AG04450 (cell line): ENCODE measurements around the gene HMG20B. TPM values are rescaled to one million over a fixed set of nuclear protein-coding genes. Genes with fewer than 3 reads are reported as not detected.

Experiments
- CTCF ChIA-PET: fragments of 300-600, 350-600 bp; formaldehyde crosslinking; extraction: SDS; loops from one replicate; lab custom pipeline; 2022; ENCODE audit warnings: antibody characterized with exemption, inconsistent platforms; lab: Charles Lee
- POLR2A ChIA-PET: fragments of 350-600 bp; formaldehyde crosslinking; extraction: SDS; loops from one replicate; lab custom pipeline; 2021; ENCODE audit warnings: antibody characterized with exemption, inconsistent platforms; lab: Yijun Ruan, JAX
- DNase-seq: peaks from one replicate; pipeline ENCODE4 v3.0.0-alpha.2; 2011; ENCODE audit warnings: low read depth, low spot score
- H3K27ac ChIP-seq: one replicate; pipeline ENCODE4 v1.5.1; 2012; ENCODE audit warnings: low read depth, low read length, control low read depth
- H3K27me3 ChIP-seq: one replicate; pipeline ENCODE4 v1.6.0; 2012; ENCODE audit warnings: low read length; ENCODE audit not compliant: control insufficient read depth, insufficient read depth
- H3K4me3 ChIP-seq: 2 replicates; pipeline ENCODE4 v1.5.1; 2011; ENCODE audit warnings: mild to moderate bottlenecking, low read depth, low read length, control low read depth
- H3K9me3 ChIP-seq: 2 replicates; pipeline ENCODE4 v1.5.1; 2012; ENCODE audit warnings: low read length; ENCODE audit not compliant: control insufficient read depth, insufficient read depth
- CTCF ChIP-seq: IDR thresholded peaks from 2 replicates; pipeline ENCODE4 v1.5.1; 2011; ENCODE audit warnings: low read depth, low read length, control low read depth, inconsistent platforms
- polyA plus RNA-seq: library from polyadenylated mRNA; depleted of rRNA; stranded (reverse); fragments of >200 nt; gene quantifications from 2 replicates; pipeline ENCODE4 v1.2.3, GENCODE V29; 2011; rRNA removed
- small RNA-seq: library from RNA; depleted of rRNA; stranded (forward); fragments of <200 nt; gene quantifications from one replicate; pipeline ENCODE3, GENCODE V24; 2012; ENCODE audit warnings: low read depth; ENCODE audit not compliant: insufficient read length

The HMG20B gene
- polyA plus RNA-seq, 1 experiment: 30.5 TPM

GRCh38 chr19:3626473-3627350 lies 54.0 kb downstream of the HMG20B start, which contains the start of gene CACTIN:
Gene CACTIN, minus strand, starts transcription at chr19:3626790. Its CDS starts 28 bp downstream, at chr19:3626762.
- peak within 1 kb of the TSS; percentile 88 for H3K4me3 ChIP-seq
- DNase-seq: peak; percentile 94
- H3K27ac ChIP-seq: peak within 1 kb of the TSS; percentile 96
- H3K27me3 ChIP-seq: no peaks in the 10 kb centered on the region
- no peaks in the 10 kb centered on the region; the same call in 1 of the 2 replicates for H3K9me3 ChIP-seq
- POLR2A ChIA-PET: no interaction called here
- TF ChIP-seq CTCF: no peak
- CTCF ChIA-PET: interaction anchor here (1.2 kb wide), 1 partner anchor 8 kb away, joined by 5 read pairs; no protein-coding TSS in a partner anchor

GRCh38 chr19:3627351-3627723 lies 54.6 kb downstream of the HMG20B start:
- ChIA-PET POLR2A (no interaction called here), CTCF (interaction anchor here (1.2 kb wide), 1 partner anchor 9 kb away, joined by 5 read pairs; no protein-coding TSS in a partner anchor)
- Histone ChIP-seq H3K27me3 (no peaks in the 10 kb centered on the region), H3K4me3 (0 out of 2 replicates have a peak overlapping the region, but pooled peaks have one; percentile 27), H3K27ac (no peak overlapping the region), H3K9me3 (no peaks in the 10 kb centered on the region; the same call in 1 of the 2 replicates)
- TF ChIP-seq CTCF: no peak
- no peak for DNase-seq

Small RNAs within 50 kb of the gene (small RNA-seq; reads per million reads assigned to genes)
- not detected for gene AC005786.1

Other genes with a start within 250 kb of the HMG20B start
- 3.9 and 7.7 TPM in 2 replicates for gene NFIC, start 206.4 kb upstream of the HMG20B start, polyA plus RNA-seq
- gene SMIM24, start 92.4 kb upstream of the HMG20B start, polyA plus RNA-seq: 0.19 TPM in 1 of 2 replicates, not detected in the other
- gene SMIM44, start 89.5 kb upstream of the HMG20B start, polyA plus RNA-seq: not detected in 2 replicates
- 3.4 and 4.2 TPM in 2 replicates for gene DOHH, start 72.3 kb upstream of the HMG20B start, polyA plus RNA-seq
- gene FZR1, start 66.6 kb upstream of the HMG20B start, polyA plus RNA-seq: 21.2 and 31.3 TPM in 2 replicates
- not detected in 2 replicates for gene TEKTIP1, start 33.8 kb upstream of the HMG20B start, polyA plus RNA-seq
- gene MFSD12, start 15.4 kb upstream of the HMG20B start, polyA plus RNA-seq: 23.7 and 34.7 TPM in 2 replicates
- 0.30 and 0.41 TPM in 2 replicates for gene GIPC3, start 12.5 kb downstream of the HMG20B start, polyA plus RNA-seq
- 0.84 and 0.99 TPM in 2 replicates for gene TBXA2R, start 33.9 kb downstream of the HMG20B start, polyA plus RNA-seq
- gene CACTIN, start 53.8 kb downstream of the HMG20B start, polyA plus RNA-seq: 9.3 and 11.2 TPM in 2 replicates
- gene PIP5K1C, start 127.5 kb downstream of the HMG20B start, polyA plus RNA-seq: 10.3 and 17.2 TPM in 2 replicates
- not detected in 2 replicates for gene TJP3, start 135.4 kb downstream of the HMG20B start, polyA plus RNA-seq
- 5.4 and 9.9 TPM in 2 replicates for gene APBA3, start 188.7 kb downstream of the HMG20B start, polyA plus RNA-seq
- 31.2 and 36.9 TPM in 2 replicates for gene MRPL54, start 189.7 kb downstream of the HMG20B start, polyA plus RNA-seq
- not detected in 2 replicates for gene RAX2, start 199.3 kb downstream of the HMG20B start, polyA plus RNA-seq
- not detected in 2 replicates for gene MATK, start 213.4 kb downstream of the HMG20B start, polyA plus RNA-seq